ENCODE results near the gene FOXN3. TPM values are rescaled to one million over a fixed set of nuclear protein-coding genes. Genes with fewer than 3 reads are reported as not detected.
"Not testable (repeated sequence)": the region's sequence is repeated elsewhere in the genome, so short reads cannot be mapped to it uniquely, and the experiment has no call there.

FOXN3 gene
- total RNA-seq, 1 donor from 2014 or later = 64.3 TPM

DNA sequence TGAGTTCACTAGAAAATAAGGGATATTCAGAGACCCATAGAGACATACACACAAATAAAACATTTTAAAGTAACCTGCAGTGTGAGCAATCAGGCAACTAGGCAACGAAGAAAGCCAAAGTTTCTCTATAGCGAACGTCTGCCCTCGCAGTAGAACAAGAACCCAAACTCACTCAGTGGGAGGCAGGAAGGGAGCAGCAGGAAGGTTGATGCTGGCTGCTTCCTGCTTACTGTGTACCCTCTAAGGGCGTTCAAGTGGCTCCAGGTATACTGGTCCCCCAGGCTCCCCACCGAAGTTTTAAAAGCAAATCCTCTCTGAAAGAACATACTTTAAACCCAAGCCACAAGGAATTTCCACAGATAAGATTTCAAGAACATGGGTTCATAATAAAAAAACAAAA is 249.3 kb downstream of the FOXN3 start:
- no peak for DNase-seq (ENCODE audit: low spot score)

DNA sequence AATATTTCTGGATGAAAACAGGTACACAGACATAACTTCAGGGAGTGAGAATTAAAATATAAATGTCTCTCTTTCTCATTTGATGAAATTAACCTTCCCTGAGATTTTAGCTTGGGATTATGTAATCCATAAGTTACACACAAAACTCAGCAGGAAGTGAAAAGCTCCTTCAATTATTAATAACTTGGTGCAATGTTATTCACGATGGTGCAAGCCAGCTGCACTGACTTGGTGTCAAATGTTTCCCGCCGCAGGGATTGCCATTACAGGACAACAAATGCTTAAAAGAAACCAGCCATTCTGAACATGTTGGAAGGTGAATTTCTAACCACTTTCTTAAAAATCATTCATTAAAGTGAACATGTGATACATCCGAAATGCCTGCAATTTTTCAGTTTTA is 250.4 kb downstream of the FOXN3 start:
- DNase-seq (ENCODE audit: low spot score) = no peak

DNA sequence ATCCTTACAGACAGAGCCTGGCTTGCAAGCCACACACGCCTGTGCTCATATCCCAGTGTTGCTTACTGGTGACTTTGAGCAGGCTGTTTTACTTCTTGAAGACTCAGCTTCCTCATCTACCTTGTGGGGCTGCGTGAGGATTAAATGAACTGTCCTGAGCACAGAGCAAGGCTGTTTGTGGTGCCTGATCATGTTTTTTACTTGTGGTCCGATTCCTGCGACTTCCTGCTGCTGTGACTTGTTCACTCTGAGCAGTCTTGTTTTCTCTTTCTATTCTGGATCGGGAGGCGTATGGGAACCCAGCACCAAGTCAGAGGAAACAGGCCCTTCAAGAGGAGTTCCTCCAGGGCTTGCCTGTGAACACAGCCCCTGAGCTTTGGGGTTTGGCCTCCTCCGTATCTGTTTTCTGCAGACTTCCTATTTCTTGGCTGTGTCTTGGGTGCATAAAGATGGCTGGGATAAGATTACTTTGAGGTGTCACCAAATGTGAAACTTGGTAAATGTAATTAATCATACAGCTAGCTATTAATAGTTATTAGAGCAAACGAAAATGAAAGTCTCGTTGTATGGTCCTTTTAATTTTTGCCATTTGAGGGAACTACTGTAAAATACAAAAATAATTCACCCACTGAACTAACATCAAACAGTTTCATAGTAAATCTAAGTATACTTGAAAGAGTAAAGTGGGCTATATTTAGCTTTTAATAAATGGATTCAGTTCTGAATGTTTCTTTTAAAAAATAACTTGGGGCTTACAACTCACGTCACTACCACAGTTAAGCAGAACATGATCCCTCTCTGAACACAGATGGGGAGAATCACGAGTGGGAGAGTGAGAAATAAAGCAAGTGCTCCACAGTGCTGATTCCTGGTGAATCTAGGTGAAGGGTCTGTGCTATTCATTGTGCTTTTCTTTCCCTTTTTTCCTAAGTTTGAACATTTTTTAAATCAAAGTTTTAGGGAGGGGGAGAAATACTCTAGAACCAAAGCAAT is 251.5 kb downstream of the FOXN3 start:
- peak; percentile 79 for DNase-seq (ENCODE audit: low spot score)

DNA sequence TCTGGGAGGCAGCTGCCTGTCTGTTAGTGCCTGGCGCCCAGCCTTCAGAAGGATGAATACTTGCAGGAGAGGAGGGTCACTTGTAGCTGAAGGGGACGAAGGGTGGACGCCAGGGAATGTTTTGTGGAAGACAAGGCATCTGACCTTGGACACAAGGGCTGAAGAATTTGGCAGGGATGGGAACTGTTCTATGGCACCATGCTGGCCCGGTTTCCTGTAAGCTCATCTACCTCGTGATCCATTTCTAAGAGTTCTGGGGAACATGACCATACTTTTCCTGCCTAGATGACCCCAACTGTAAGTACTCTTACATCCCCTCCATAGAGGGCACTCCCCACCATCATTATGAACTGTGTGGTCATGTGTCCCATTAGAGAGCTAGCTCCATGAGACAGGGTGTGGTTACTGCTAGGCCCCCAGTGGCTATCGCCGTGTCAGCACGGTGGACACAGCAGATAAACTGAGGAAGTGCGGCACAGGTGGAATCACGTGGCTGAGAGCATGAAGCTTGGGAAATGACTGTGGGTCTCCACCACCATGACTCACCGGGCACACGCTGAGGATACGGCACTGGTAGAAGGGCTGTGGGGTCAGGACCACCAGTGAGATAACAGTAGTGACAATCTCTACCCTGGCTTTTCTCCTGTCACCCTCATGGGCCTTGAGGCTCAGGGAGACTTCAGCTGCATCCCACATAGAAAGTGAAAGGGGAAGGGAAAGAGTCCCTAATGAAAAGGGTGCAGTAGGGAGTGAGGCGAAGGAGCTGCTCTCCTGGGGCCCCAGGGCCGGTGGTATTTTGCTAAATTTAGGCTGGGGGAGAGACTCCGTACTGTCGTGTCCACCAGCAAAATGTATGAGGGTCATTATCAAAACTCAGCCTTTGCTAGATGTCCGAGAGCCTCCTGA is 252.6 kb downstream of the FOXN3 start:
- no peak for DNase-seq (ENCODE audit: low spot score)

DNA sequence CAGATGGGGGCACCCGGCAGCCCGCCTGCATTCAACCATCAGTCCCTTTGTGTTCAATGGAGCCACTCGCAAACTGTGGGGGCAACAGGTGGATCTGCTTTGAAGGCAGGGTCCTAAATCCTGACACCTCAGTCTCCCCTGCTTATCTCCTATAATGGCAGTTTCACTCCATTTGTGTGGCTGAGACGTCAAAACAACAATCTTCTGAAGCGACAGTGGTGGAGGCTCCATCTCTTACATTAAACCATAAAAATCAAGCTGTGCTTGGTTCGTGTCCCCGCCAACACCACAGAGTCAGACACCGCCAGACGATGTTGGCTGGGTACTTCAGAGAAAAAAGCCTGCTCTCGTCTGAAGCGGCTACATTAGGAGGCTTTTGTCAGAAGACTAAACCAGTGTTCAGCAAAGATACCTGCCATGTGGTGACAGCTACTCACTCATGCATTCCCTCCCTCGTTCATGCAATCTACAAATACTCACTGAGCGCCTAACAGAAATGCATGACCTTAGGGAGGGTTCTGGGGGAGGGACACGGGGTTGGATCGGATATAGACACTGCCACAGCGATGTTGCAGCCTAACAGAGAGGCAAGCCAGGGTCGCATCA is 253.9 kb downstream of the FOXN3 start:
- DNase-seq (ENCODE audit: low spot score) = no peak

DNA sequence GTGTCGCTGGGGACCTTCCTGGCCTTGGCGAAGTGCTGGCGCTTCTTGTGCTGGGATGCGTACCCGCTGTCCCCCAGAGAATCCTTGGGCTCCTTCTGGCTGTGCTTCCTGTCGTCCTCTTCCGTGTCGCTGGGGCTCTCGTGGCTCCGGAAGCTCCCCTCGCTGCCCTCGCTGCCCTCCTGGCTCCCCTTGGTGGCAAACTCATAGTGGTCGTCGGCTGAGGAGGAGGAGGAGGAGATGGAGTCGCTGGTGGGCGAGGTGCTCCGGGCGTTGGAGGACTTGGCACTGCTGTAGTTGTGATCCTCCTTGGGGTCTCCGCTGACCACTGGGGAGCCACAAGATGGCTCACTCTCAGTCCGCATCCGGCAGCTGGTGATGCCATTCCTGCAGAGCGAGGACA is 254.4 kb downstream of the FOXN3 start:
- DNase-seq (ENCODE audit: low spot score) = no peak

DNA sequence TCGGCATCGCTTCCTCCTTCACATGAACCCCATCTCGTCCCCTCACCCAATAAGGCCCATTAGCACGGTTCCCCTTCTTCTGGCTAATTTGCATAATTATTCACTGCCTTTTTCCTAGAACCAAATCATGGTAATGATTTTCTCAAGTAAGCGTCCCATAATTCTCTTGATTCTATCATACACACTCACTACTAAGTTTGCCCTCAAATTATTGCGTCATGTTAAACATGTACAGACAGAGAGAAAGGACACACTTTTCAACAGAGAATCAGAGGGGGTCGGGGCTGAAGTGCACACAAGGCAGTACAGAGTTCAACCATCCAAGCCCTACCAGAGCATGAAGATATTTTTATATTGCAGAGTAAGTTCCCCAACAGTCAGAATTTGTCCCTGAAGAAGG is 256.6 kb downstream of the FOXN3 start:
- DNase-seq (ENCODE audit: low spot score) = no peak

DNA sequence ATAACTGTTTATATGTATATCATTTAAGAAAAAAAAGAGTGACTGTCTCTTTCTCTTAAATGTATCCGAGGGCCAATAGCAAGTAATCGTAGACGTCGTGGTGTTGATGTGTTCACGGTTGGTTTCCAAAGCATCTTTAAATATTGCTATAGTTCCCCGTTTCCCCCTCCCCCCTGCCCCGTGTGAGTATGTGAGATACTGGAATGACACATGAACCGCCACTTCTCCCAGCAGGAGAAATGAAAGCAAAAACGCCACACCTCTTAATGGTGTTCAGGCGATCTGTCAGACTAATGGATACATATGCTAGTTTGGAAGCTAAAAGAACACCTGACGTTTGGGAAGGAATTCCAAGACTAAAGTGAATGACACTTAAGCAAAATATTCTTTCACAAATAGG is 258.3 kb downstream of the FOXN3 start:
- DNase-seq (ENCODE audit: low spot score) = no peak

DNA sequence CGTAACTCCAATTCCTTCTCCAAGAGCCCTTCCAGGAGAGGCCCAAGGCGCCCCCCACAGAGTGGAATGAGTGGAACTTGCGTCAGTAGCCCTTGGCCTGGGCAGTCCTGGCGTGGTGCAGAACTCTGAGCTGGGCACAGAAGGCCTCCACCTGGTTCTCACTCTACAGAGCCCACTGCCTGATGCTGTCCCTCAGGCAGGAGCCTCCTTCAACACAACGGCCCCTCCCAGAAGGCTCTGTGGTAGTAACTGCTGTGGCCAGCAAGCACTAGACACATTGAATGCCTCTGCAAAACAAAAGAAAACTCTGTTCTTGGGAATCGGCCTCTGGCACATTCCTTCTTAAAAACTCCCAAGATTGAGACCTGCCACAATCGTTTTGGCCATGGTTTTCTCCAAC is 258.9 kb downstream of the FOXN3 start:
- not testable (repeated sequence) for DNase-seq (ENCODE audit: low spot score)

DNA sequence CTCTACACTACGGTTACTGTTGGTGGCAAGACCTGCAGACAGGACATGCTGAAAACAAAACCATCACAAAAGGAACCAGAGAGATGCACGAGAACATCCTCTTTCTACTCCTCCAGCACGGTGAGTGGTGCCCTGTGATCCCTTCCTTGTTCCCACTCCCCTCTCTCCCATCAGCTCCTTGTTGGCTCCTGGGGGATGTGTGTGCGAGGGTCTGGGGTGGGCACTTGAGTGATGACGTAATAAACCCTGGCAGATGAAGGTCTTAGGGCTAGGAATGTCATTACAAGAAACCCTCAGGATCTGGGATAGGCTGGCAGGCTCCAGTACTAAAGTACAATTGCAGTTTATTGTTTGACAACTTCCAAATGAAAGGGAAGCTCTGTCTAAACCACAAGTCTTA is 261.5 kb downstream of the FOXN3 start:
- no peak for DNase-seq (ENCODE audit: low spot score)

DNA sequence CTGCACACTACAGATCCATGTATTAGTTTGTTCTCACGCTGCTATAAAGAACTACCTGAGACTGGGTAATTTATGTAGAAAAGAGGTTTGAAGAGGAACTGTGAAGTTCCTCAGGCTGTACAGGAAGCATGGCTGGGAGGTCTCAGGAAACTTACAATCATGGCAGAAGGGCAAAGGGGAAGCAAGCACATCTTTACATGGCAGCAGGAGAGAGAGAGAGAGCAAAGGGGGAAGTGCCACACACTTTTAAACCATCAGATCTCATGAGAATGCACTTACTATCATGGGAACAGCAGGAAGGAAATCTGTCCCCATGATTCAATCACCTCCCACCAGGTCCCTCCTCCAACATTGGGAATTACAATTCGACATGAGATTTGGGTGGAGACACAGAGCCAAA is 265.3 kb downstream of the FOXN3 start:
- not testable (repeated sequence) for DNase-seq (ENCODE audit: low spot score)

DNA sequence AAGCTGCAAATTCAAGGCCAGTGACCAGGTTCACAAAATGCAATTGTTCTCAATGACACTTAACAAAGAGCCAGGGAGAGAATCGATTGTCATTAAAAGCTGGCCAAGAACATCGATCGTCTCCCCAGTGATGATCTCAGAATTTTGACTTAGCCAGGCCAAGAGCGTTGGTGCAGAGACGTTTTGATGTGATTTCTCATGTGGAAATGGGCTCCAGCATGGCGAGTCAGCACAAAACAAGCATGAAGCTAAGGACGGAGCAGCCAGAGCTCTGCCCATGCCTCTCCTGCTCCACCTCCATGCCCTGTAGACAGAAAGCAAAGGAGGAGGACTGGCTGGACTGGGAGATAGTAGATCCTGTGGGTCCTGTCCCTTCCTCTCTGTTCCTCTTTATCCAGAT is 270.8 kb downstream of the FOXN3 start:
- no peak for DNase-seq (ENCODE audit: low spot score)

DNA sequence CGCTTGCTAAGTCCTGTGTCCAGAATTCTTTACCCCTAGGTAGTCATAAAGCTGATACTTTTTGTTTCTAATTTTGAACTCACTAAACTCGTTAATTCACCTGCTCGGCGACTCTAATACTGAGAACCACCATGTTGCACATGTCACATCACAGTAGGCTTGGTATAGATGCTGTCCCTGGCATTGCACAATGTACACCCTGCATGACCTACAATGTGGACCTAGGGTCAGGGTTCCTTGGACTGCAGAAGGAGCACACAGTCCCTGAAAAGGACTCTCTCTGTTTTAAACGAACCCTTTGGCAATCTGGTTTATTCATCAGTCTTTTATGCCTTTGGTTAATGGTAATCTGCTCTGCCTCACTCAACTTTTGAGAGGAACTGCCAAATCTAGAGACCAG is 272.4 kb downstream of the FOXN3 start:
- no peak for DNase-seq (ENCODE audit: low spot score)

DNA sequence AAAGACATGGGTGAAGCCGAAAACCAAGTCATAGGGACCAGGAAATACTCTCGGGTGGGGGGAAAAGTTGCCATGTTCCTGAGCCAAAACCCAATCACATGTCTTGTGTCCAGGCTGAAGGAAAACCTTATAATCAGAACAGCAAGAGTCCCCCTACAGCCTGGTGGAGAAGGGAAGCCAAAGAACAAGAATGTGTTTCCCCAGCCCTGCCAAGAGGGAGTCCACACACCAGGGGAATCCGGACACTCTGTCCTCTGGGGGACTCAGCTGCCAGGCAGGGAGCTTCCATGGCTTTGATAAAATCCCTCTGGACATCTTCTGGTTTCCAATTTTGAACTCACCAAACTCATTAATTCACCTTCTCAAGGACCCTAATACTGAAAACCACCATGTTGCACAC is 273.0 kb downstream of the FOXN3 start:
- DNase-seq (ENCODE audit: low spot score) = no peak

DNA sequence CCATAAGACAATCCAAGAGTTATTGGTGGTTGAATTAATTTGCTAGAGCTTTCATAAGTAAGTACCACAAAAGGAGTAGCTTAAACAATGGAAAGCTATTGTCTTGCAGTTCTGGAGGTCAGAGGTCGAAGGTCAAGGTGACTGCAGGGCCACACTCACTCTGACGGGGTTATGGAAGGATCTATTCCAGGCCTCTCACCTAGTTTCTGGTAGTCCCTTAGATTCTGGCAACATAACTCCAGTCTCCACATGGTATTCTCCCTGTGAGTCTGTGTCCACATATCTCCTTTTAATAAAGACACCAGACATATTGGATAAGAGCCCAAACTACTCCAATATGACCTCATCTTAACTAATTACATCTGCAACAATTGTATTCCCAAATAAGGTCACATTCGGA is 273.4 kb downstream of the FOXN3 start:
- DNase-seq (ENCODE audit: low spot score) = no peak

DNA sequence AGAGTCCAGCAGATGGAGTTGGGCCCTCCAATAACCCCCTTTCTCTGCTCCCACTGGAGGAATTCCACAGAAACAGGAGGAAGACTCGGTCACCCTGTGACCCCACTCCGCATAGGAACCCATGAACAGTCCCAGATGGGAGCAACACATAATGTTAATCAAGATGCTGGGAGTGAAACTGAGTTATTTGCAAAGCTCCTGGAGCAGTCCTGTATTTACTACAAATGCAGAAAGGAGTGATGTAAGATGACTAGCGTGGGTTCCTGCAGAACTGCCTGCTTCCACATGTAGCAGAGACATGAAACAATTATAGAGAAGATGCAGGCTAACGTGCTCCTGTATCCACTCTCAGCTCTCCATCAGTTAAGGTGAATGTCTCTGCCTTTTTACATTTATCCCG is 274.7 kb downstream of the FOXN3 start:
- DNase-seq (ENCODE audit: low spot score) = no peak

DNA sequence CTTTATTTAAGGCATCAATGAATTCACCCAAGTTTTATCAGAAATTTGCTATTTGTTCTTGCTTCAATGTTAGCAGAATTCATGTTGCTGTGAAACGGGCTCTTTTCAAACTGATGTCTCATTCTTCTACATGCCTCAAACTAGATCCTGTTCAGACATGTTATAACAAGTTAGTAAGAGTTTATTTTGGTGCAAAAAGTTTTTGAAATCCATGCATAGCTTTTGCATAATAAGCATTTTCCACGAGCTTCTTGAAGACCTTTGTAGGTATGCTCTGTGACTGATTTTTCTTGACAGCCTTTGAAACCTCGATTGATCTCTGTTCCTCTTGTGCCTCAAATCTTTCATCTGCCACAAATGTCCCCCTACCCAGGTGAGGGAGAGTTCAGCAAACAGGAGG is 275.2 kb downstream of the FOXN3 start:
- peak; percentile 42 for DNase-seq (ENCODE audit: low spot score)

DNA sequence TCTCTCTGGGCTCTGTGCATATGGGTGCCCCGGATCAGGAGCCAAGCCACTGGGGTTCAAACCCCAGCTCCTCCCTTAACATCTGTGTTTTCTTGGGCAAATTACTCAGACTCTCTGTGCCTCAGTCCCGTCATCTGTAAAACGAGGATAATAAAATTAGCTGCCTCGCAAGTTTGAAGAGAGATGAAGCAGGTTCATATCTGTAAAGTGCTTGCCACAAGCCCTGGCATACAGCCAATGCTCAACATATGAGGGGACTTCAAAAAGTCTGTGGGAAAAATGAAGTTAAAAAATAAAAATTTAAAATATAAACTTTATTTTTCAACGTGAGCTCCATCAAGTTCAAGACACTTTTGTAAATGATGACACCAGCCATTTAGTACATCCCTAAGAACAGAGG is 276.7 kb downstream of the FOXN3 start:
- no peak for DNase-seq (ENCODE audit: low spot score)

DNA sequence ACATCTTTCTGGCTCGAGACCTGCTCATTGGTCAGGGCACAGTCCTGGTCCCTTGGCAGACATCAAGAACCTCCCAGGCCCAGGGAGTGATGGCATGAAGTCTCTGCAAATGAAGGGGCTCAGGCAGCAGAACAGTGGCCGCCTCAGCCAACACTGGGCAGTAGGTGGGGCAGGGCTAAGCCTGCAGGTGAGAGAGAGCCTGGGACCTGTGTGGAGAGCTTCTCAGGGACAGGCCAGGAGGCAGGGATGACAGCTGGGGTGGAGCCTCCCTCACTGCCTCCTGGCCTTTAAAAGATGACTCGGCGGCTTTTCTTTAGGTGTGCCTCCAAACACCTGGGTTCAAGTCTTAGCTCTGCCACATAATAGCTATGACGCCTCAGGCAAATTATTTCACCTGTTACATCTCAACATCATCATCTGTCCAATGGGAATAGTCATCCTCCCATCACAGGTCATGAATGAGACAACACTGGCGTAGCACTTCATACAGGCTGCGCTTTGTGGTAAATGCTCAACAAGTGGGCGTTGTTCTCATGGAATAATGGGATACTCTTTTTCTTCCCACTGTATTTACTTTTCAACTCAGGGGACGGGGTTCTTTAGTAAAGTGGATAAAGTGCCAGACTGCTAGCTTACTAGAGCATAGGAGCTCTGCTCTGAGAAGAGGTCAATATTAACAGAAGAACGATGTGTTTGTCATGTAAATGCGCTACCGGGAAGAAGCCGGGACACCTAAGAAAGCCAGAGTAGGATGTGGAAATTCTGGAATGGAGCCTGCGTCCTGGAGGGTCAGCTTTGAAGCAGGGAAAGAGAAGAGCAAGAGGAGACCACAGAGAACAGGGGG is 277.4 kb downstream of the FOXN3 start:
- DNase-seq (ENCODE audit: low spot score) = no peak

DNA sequence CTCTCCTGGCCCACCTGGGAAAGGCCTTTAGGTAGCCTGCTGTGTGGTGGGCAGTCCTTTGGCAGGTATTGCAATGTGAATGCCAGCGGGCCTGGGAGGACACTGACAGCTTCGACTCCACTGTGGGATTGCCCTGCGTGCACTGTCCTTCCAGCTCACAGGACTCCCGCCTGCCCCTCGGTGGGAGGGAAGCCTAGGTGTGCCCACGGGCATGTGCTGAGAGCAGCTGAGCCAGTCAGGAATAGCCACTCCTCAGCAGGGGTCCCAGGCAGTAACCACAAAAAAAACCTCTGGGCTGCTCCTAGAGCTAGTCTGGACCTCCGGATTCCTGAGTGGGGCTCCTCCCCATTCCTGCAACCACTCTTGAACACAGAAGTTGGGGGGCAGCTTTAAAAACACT is 278.2 kb downstream of the FOXN3 start:
- DNase-seq (ENCODE audit: low spot score) = no peak

DNA sequence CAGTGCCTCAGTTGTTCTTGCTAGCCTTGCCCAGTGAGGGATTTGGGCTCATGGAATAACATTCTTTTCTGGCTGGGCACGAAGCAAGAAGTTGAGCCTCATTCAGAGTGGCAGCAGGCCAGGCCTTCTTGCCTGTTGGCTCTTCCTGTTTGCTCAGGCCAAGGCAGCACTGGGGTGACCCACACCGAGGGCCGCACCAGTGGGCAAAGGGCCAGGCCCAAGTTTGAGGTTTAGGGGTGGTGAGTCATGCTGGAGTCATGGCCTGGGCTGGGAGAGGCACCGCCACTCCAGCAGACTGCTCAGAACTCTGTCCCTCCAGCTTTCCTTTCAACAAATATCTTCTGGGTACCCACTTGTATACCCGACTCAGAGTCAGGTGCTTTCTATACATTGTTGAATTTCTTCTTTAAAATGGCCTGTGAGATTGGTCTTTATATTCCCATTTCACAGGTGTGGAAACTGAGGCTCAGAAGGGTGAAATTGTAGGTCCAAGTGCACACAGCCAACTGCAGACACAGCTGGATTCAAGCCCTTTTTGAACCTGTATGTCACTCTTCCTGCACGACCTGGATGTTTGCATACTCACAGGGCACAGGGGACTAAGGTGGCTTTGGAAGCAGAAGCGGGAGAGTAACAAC is 279.4 kb downstream of the FOXN3 start:
- no peak for DNase-seq (ENCODE audit: low spot score)
